ENCODE data around the gene SLC35A2. TPM values are rescaled to one million over a fixed set of nuclear protein-coding genes. Genes with fewer than 3 reads are reported as not detected.

Gene SLC35A2
- total RNA-seq, 4 donors from 2014 or later: 12.6 to 18.7 (median 18.5) TPM

DNA sequence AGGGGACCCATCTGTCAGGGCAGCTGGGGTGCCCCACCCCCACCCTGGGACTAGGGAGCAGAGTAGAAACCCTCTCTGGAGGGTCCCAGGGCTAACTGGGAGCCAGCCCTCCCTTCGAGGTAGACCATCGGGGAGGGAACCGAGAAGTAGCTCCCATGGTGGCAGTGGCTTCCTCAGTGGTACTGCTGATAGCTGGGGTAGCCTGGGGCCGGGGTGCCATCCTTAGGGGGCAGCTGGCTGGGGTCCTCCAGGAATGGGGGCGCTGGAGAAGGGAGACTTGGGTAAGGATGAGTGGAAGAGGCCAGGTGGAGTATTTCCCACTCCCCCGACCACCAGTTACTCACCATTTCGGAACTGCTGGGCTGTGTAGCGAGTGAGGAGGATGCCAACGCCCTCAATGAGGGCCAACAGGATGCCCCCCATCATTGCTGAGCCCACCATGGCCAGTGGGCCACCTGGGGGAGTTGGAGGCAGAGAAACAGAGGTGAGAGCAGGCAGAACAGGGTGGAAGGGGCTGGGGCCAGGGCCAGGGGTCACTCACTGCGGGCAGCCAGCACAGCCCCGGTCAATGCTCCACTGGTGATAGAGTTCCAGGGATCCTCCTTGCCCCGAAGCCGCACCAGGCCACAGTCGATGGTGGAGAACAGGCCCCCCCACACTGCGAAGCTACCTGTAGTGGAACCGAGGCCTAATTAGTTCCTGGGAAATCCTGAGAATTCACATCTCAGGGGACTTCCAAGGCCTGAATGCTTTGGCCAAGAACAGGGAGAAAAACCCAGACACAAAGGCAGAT lies 17.7 kb downstream of the SLC35A2 start:
- DNase-seq (no peak), ATAC-seq (no peak)
- Histone ChIP-seq H3K36me3 (peaks cover 0 to 4% of the 10 kb centered on the region in 2 donors), H3K4me1 (peaks cover 5 to 9% of the 10 kb centered on the region in 2 donors), H3K27me3 (no peaks in the 10 kb centered on the region), H3K4me3 (no peak overlapping the region), H3K9me3 (no peaks in the 10 kb centered on the region), H3K27ac (no peak overlapping the region)
- in situ Hi-C loops (cut with MboI; ENCODE audit: low sequenced_read_pairs in 4 of 4) (loop anchor here in 1 of 4 donors (10.0 kb wide), 1 partner anchor 89 kb away; the partner anchor contains the start of gene HDAC6), intact Hi-C loops (cut with DNase I; ENCODE audit: low total_unique reads) (loop anchor here (5.0 to 10.0 kb wide), 3 partner anchors 149 to 271 kb away; partner anchors contain the start of genes MAGIX and TFE3)
- TF ChIP-seq POLR2A (IDR thresholded peaks at IDR 0.05) (no peak), CTCF (IDR thresholded peaks at IDR 0.05 in 4 of 5, conservative IDR thresholded peaks at IDR 0.05 in 1 of 5) (no peak)

GRCh38 chrX:48892896-48893295 lies 18.6 kb downstream of the SLC35A2 start:
- H3K27me3 ChIP-seq: no peaks in the 10 kb centered on the region
- no peak for TF ChIP-seq POLR2A (IDR thresholded peaks at IDR 0.05)
- TF ChIP-seq CTCF (IDR thresholded peaks at IDR 0.05 in 4 of 5, conservative IDR thresholded peaks at IDR 0.05 in 1 of 5): no peak
- ATAC-seq (no peak), DNase-seq (no peak)
- H3K4me3 ChIP-seq: no peak overlapping the region
- H3K36me3 ChIP-seq: peaks cover 0 to 4% of the 10 kb centered on the region in 2 donors
- H3K4me1 ChIP-seq: peaks cover 5 to 9% of the 10 kb centered on the region in 2 donors
- H3K9me3 ChIP-seq: no peaks in the 10 kb centered on the region
- in situ Hi-C loops (cut with MboI; ENCODE audit: low sequenced_read_pairs in 4 of 4) (loop anchor here in 1 of 4 donors (10.0 kb wide), 1 partner anchor 88 kb away; the partner anchor contains the start of gene HDAC6), intact Hi-C loops (cut with DNase I; ENCODE audit: low total_unique reads) (loop anchor here (5.0 to 10.0 kb wide), 3 partner anchors 149 to 272 kb away; partner anchors contain the start of genes MAGIX and TFE3)
- H3K27ac ChIP-seq: no peak overlapping the region

GRCh38 chrX:48891402-48892288 lies 19.8 kb downstream of the SLC35A2 start:
- Histone ChIP-seq H3K9me3 (no peaks in the 10 kb centered on the region), H3K27ac (peak overlapping the region; percentile 49 to 84 (median 78)), H3K36me3 (peaks cover 0 to 4% of the 10 kb centered on the region in 2 donors), H3K4me3 (peak overlapping the region; percentile 64 to 75 (median 68)), H3K27me3 (no peaks in the 10 kb centered on the region), H3K4me1 (peaks cover 5 to 8% of the 10 kb centered on the region in 2 donors)
- DNase-seq (peak; percentile 76 to 81), ATAC-seq (peak; percentile 96 to 97)
- TF ChIP-seq CTCF (IDR thresholded peaks at IDR 0.05 in 4 of 5, conservative IDR thresholded peaks at IDR 0.05 in 1 of 5) (peak; percentile 25 to 64 (median 52)), POLR2A (IDR thresholded peaks at IDR 0.05) (peak in 1 of 2 donors; percentile 4)
- intact Hi-C loops (cut with DNase I; ENCODE audit: low total_unique reads) (loop anchor here (1.0 to 10.0 kb wide), 4 partner anchors 26 to 273 kb away; partner anchors contain the start of genes MAGIX and TFE3), in situ Hi-C loops (cut with MboI; ENCODE audit: low sequenced_read_pairs in 4 of 4) (loop anchor here in 1 of 4 donors (10.0 kb wide), 1 partner anchor 87 kb away; the partner anchor contains the start of gene HDAC6)

GRCh38 chrX:48890934-48891401 lies 20.5 kb downstream of the SLC35A2 start:
- DNase-seq (no peak), ATAC-seq (peak; percentile 44 to 51)
- Histone ChIP-seq H3K36me3 (peaks cover 0 to 4% of the 10 kb centered on the region in 2 donors), H3K4me1 (peaks cover 4 to 5% of the 10 kb centered on the region in 2 donors), H3K27me3 (no peaks in the 10 kb centered on the region), H3K27ac (peak overlapping the region; percentile 49 to 84 (median 78)), H3K4me3 (peak overlapping the region; percentile 64 to 75 (median 68)), H3K9me3 (no peaks in the 10 kb centered on the region)
- TF ChIP-seq CTCF (IDR thresholded peaks at IDR 0.05 in 4 of 5, conservative IDR thresholded peaks at IDR 0.05 in 1 of 5): no peak
- TF ChIP-seq POLR2A (IDR thresholded peaks at IDR 0.05): no peak
- intact Hi-C loops (cut with DNase I; ENCODE audit: low total_unique reads) (loop anchor here (1.0 to 10.0 kb wide), 4 partner anchors 26 to 274 kb away; partner anchors contain the start of genes MAGIX and TFE3), in situ Hi-C loops (cut with MboI; ENCODE audit: low sequenced_read_pairs in 4 of 4) (loop anchor here in 1 of 4 donors (10.0 kb wide), 1 partner anchor 86 kb away; the partner anchor contains the start of gene HDAC6)
